HL-60/S4 (cell line): ENCODE measurements around the gene SLC14A1.

Source experiments
- in situ Hi-C: fragments of 300-500 bp; cut with MboI; formaldehyde crosslinking; loops from 2 replicates; pipeline ENCODE4 v1.14.3; 2022; ENCODE audit warnings: low sequenced_read_pairs

Gene SLC14A1

DNA sequence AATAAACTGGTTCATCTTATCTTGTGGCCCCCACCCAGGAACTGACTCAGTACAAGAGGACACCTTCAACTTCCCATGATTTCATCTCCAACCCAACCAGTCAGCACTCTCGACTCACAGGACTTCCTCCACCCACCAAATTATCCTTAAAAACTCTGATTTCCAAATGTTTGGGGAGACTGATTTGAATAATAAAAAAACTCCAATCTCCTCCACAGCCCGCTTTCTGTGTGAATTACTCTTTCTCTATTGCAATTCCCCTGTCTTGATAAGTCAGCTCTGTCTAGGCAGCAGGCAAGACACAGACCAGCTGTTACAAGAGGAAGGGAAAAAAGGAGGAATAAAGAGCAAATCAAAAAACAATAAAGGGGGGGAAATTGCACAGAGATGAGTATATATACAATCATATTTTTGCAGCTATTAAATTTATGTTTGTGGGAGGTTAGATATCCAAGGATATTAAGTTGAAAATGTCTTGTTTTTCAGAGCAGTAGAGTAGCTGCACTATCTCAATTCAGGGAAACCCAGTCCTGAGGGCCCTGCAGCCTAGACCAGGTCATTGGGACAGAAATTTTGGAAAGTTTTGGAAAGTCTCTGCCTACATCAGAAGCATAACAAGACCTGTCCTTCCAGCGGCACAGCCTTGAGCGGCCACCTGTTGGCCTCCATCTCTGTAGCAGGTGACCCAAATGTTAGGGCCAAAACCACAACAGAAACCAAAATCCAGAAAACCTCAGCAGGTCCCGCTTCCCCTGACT, 68.7 kb downstream of the SLC14A1 start:
- in situ Hi-C loops, result no loop called here

GRCh38 chr18:45793264-45793965, 69.4 kb downstream of the SLC14A1 start:
- in situ Hi-C loops, result no loop called here

- in situ Hi-C loops, result no loop called here
Observed at GRCh38 chr18:45801416-45802004, 77.5 kb downstream of the SLC14A1 start.
